PC-3 (cell line): ENCODE measurements around the gene SLC38A3.

Experiments
- EZH2 ChIP-seq: fragments of 300-600 bp; sonication (generic); IDR thresholded peaks from one replicate; pipeline ENCODE4 v1.6.1; 2017; ENCODE audit warnings: antibody characterized with exemption, mild to moderate bottlenecking, low read length; ENCODE audit not compliant: unreplicated experiment
- TF ChIP-seq, protein P1 (sequence below): fragments of 300-600 bp; sonication (generic); conservative IDR thresholded peaks from 2 replicates; pipeline ENCODE4 v1.5.1; 2017; ENCODE audit warnings: antibody characterized with exemption, low read depth, mild to moderate bottlenecking, low read length

DNA sequence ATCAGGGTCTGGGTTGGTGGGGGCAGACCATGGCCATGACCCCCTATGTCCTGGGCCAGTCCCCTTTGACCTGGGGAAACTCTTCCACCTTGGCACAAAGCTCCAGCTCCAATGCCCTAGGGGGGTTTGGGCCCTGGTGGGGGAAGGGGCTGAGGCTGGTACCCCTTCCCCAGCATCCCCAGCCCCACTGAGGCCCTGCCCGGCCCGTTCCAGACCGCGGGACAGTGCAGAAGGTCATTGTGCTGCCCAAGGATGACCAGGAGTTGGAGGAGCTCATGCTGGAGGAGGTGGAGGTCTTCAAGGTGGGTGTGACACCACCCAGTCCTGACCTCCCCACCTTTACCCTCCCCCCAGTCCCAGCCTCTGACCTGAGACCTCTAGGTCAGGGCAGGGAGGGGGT is 19.8 kb upstream of the SLC38A3 start:
- TF ChIP-seq, protein P1, sequence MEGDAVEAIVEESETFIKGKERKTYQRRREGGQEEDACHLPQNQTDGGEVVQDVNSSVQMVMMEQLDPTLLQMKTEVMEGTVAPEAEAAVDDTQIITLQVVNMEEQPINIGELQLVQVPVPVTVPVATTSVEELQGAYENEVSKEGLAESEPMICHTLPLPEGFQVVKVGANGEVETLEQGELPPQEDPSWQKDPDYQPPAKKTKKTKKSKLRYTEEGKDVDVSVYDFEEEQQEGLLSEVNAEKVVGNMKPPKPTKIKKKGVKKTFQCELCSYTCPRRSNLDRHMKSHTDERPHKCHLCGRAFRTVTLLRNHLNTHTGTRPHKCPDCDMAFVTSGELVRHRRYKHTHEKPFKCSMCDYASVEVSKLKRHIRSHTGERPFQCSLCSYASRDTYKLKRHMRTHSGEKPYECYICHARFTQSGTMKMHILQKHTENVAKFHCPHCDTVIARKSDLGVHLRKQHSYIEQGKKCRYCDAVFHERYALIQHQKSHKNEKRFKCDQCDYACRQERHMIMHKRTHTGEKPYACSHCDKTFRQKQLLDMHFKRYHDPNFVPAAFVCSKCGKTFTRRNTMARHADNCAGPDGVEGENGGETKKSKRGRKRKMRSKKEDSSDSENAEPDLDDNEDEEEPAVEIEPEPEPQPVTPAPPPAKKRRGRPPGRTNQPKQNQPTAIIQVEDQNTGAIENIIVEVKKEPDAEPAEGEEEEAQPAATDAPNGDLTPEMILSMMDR = no peak
- no peak for TF ChIP-seq EZH2
